ENCODE data around the gene NDUFB2. TPM values are rescaled to one million over a fixed set of nuclear protein-coding genes. Genes with fewer than 3 reads are reported as not detected.

Gene NDUFB2
- total and polyA plus RNA-seq, 2 experiments from 2014 or later = 267 to 693 TPM

DNA sequence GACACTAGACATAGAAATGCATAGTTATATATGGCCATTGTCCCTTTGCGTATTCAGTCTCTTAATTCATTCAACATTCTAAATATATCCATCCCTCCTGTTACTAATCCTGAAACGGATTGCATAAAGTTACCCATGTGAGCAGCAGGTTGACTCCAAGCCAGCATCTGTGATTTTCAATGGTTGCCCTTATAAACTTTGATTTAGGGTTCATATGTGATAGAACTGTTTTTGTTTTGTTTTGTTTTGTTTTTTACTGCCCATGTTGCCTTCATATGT is 42.5 kb upstream of the NDUFB2 start:
- no peak overlapping the region for H3K27ac ChIP-seq
- DNase-seq (ENCODE audit: low read depth in 1 of 2, low spot score in 1 of 2) = no peak
- H3K36me3 ChIP-seq = no peaks in the 10 kb centered on the region
- no peaks in the 10 kb centered on the region for H3K9me3 ChIP-seq (ENCODE audit: low read depth)
- H3K4me3 ChIP-seq = no peak overlapping the region
- no peaks in the 10 kb centered on the region for H3K27me3 ChIP-seq
- TF ChIP-seq, protein P1, sequence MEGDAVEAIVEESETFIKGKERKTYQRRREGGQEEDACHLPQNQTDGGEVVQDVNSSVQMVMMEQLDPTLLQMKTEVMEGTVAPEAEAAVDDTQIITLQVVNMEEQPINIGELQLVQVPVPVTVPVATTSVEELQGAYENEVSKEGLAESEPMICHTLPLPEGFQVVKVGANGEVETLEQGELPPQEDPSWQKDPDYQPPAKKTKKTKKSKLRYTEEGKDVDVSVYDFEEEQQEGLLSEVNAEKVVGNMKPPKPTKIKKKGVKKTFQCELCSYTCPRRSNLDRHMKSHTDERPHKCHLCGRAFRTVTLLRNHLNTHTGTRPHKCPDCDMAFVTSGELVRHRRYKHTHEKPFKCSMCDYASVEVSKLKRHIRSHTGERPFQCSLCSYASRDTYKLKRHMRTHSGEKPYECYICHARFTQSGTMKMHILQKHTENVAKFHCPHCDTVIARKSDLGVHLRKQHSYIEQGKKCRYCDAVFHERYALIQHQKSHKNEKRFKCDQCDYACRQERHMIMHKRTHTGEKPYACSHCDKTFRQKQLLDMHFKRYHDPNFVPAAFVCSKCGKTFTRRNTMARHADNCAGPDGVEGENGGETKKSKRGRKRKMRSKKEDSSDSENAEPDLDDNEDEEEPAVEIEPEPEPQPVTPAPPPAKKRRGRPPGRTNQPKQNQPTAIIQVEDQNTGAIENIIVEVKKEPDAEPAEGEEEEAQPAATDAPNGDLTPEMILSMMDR (IDR thresholded peaks at IDR 0.05; ENCODE audit: low read depth, low read length) = no peak
- peaks cover 9% of the 10 kb centered on the region for H3K4me1 ChIP-seq (ENCODE audit: low read depth)

DNA sequence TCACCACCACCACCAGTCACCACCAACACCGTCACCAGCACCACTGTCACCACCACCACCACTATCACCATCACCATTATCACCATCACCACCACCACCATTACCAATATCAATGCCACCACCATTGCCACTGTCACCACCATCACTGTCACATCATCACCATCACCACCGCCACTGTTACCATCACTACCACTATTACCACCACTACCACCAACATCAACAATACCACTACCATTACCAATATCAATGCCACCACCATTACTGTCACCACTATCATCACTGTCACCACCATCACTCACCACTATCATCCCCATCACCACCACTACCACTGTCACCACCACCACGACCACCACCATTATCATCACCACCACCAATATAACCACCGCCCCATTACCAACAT is 41.8 kb upstream of the NDUFB2 start:
- no peak overlapping the region for H3K4me3 ChIP-seq
- peaks cover 9% of the 10 kb centered on the region for H3K4me1 ChIP-seq (ENCODE audit: low read depth)
- no peaks in the 10 kb centered on the region for H3K27me3 ChIP-seq
- no peak overlapping the region for H3K27ac ChIP-seq
- TF ChIP-seq, protein P1 (IDR thresholded peaks at IDR 0.05; ENCODE audit: low read depth, low read length) = no peak
- no peaks in the 10 kb centered on the region for H3K9me3 ChIP-seq (ENCODE audit: low read depth)
- DNase-seq (ENCODE audit: low read depth in 1 of 2, low spot score in 1 of 2) = no peak
- no peaks in the 10 kb centered on the region for H3K36me3 ChIP-seq

DNA sequence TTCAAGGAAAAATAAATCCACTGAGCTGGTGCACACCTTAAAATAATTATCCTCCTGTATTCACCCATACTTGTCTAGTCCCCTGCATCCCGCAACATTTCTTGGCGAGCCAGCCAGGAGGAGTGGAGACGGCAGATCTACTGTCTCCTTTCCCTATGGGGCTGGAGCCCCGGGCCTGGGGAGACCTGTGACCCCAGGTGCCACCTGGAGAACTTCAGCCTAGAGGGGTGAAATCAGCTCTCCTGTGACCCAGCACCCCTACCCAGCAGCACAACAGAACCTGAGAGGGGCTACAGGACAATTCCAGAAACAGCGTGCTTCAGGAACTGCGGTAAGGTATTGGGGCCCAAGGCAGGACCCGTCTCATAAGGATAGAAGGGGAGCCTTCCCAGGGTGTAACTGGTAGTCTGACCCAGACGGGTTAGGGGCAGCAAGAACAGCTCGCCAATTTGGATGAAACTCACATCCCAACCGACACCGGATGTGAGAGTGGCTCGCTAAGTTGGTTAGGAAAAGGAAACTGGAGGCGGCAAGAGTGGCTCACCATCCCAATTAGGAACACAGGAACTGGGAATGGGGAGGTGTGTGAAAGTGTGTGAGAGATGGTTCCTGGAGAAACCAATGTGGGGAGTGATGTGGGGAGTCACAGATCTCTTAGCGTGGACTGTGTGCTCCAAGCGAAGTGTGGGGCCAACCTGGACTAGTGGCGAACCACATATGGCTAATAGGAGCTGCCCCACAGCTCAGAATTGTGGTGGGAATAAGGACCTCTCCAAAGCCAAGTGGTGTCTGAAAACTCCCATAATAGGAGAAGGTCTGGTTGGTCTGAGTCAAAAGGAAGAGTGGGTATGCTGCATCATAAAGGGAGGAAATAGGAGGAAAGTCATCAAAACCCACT is 40.7 kb upstream of the NDUFB2 start:
- no peak for DNase-seq (ENCODE audit: low read depth in 1 of 2, low spot score in 1 of 2)
- TF ChIP-seq, protein P1 (IDR thresholded peaks at IDR 0.05; ENCODE audit: low read depth, low read length) = no peak
- H3K4me1 ChIP-seq (ENCODE audit: low read depth) = peaks cover 9% of the 10 kb centered on the region
- H3K9me3 ChIP-seq (ENCODE audit: low read depth) = no peaks in the 10 kb centered on the region
- no peaks in the 10 kb centered on the region for H3K27me3 ChIP-seq
- H3K36me3 ChIP-seq = no peaks in the 10 kb centered on the region
- H3K27ac ChIP-seq = peak overlapping the region; percentile 76
- H3K4me3 ChIP-seq = no peak overlapping the region

DNA sequence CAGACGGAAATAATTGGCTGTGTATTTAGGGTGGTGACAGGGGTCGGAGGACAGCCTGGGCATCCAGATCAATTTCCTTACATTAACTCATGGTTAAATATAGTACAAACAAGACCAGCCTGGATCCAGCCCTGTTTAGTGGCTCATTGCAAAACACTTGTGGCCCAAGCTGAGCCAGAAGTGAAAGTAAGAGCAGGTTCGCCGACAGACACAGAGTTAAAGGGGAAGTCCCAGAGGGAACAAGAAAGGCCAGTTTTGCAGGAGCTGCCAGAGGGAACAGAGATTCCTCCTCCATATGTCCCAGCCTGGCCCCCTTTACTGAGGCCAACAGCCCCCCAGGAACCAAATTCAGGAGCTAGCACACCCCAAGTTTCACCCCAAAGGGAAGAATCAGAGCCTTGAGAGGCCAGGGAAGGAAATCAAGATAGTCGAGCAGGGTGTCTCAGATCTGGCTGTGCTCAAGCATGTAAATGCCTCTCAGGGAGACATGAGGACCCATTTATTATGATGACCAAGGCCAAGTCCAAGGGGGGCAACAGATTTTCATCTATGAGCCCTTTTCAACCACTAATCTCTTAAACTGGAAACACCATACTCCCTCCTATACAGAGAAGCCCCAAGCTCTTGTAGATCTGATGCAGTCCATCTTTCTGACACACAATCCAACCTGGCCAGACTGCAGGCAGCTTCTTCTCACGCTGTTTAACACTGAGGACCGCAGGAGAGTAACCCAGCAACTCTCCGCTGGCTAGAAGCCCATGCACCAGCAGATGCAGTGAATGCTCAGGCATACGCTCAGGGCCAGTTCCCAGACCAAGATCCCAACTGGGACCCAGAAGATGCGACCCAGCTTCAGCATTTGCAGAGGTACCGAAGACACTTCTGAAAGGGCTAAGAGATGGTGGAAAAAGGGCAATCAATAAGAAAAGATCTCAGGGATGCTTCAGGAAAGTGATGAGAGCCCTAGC is 39.7 kb upstream of the NDUFB2 start:
- Histone ChIP-seq H3K36me3 (no peaks in the 10 kb centered on the region), H3K4me3 (no peak overlapping the region), H3K27ac (peak overlapping the region; percentile 76), H3K9me3 (ENCODE audit: low read depth) (no peaks in the 10 kb centered on the region), H3K27me3 (no peaks in the 10 kb centered on the region), H3K4me1 (ENCODE audit: low read depth) (peaks cover 9% of the 10 kb centered on the region)
- peak; percentile 69 to 80 for DNase-seq (ENCODE audit: low read depth in 1 of 2, low spot score in 1 of 2)
- TF ChIP-seq, protein P1 (IDR thresholded peaks at IDR 0.05; ENCODE audit: low read depth, low read length) = no peak

DNA sequence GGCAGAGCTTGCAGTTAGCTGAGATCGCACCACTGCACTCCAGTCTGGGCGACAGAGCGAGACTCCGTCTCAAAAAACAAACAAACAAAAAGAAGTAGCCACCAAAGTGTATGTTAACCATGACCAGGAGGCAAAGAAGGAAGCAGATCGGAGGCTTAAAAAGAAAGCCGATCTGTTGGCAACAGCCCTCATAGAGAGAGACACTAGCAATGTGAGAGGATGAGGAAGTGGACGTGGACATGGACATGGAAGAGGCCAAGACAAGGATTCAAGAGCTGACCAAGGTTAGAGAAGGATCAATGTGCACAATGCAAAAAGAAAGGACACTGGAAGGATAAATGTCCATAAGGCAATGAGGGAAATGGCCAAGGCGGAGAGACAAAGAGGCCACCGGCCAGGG is 38.6 kb upstream of the NDUFB2 start:
- Histone ChIP-seq H3K9me3 (ENCODE audit: low read depth) (no peaks in the 10 kb centered on the region), H3K27ac (no peak overlapping the region), H3K4me1 (ENCODE audit: low read depth) (peaks cover 9% of the 10 kb centered on the region), H3K27me3 (no peaks in the 10 kb centered on the region), H3K4me3 (no peak overlapping the region), H3K36me3 (no peaks in the 10 kb centered on the region)
- TF ChIP-seq, protein P1 (IDR thresholded peaks at IDR 0.05; ENCODE audit: low read depth, low read length) = no peak
- no peak for DNase-seq (ENCODE audit: low read depth in 1 of 2, low spot score in 1 of 2)
